Nephron (organoid): ENCODE measurements around the gene TEX2.
"Not testable (repeated sequence)": the region's sequence is repeated elsewhere in the genome, so short reads cannot be mapped to it uniquely, and the experiment has no call there.

Source experiments
- H3K27ac Mint-ChIP-seq, 3 experiments: 2 replicates each; pipeline ENCODE4 v1.8.0; 2020; ENCODE audit warnings: mixed read lengths in 3 of 3, mild to moderate bottlenecking in 2 of 3, moderate library complexity in 1 of 3
- H3K27me3 Mint-ChIP-seq: 2 replicates; pipeline ENCODE4 v1.8.0; 2021; ENCODE audit warnings: low read depth, mild to moderate bottlenecking, moderate library complexity, mixed read lengths
- H3K36me3 Mint-ChIP-seq: 2 replicates; pipeline ENCODE4 v1.8.0; 2020; ENCODE audit warnings: low read depth, mixed read lengths
- H3K4me1 Mint-ChIP-seq: 2 replicates; pipeline ENCODE4 v1.8.0; 2020; ENCODE audit warnings: mixed read lengths
- H3K4me3 Mint-ChIP-seq, 3 experiments: 2 replicates each; pipeline ENCODE4 v1.8.0; 2020; ENCODE audit warnings: mild to moderate bottlenecking in 3 of 3, mixed read lengths in 3 of 3, moderate library complexity in 2 of 3
- H3K9me3 Mint-ChIP-seq: 2 replicates; pipeline ENCODE4 v1.8.0; 2020; ENCODE audit warnings: mixed read lengths
- TF ChIP-seq, protein P1 (sequence below), 3 experiments: fragments of 200-600 bp; sonication (generic); IDR thresholded peaks; one replicate each; pipeline ENCODE4 v1.5.0; 2021; ENCODE audit warnings: antibody characterized with exemption in 3 of 3; ENCODE audit not compliant: unreplicated experiment in 3 of 3

The TEX2 gene

DNA sequence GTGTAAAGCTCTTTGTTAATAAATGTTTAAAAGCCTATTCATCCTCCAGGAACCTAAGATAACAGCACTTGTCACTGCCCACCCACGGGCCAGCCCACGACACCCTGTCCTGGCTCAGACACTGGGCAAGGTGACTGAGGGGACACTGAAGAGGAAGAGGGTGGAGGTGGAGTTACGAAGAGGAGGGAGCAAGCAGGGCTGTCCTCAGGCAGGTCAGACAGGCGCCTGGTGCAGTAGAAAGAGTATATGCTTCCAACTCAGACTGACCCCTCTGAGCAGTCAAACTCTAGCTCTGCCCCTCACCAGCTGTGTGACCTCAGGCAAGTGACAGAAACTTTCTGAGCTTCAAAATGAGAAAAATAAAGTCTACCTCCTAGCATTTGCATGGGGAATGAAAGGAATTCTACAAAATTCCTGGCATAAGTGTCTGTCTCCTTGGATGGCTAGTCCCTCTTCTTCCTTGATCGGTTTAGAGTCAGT is 22.8 kb downstream of the TEX2 start:
- Mint-ChIP-seq H3K27ac (peak overlapping the region; percentile 85 to 94 (median 92)), H3K4me1 (peaks cover 67% of the 10 kb centered on the region), H3K9me3 (no peaks in the 10 kb centered on the region), H3K36me3 (no peaks in the 10 kb centered on the region), H3K4me3 (peak overlapping the region in 2 of 3 experiments; percentile 2 to 21), H3K27me3 (no peaks in the 10 kb centered on the region)
- TF ChIP-seq, protein P1, sequence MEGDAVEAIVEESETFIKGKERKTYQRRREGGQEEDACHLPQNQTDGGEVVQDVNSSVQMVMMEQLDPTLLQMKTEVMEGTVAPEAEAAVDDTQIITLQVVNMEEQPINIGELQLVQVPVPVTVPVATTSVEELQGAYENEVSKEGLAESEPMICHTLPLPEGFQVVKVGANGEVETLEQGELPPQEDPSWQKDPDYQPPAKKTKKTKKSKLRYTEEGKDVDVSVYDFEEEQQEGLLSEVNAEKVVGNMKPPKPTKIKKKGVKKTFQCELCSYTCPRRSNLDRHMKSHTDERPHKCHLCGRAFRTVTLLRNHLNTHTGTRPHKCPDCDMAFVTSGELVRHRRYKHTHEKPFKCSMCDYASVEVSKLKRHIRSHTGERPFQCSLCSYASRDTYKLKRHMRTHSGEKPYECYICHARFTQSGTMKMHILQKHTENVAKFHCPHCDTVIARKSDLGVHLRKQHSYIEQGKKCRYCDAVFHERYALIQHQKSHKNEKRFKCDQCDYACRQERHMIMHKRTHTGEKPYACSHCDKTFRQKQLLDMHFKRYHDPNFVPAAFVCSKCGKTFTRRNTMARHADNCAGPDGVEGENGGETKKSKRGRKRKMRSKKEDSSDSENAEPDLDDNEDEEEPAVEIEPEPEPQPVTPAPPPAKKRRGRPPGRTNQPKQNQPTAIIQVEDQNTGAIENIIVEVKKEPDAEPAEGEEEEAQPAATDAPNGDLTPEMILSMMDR (IDR thresholded peaks at IDR 0.05; ENCODE audit: unreplicated experiment in 3 of 3): peak in 2 of 3 experiments; percentile 12 to 16

DNA sequence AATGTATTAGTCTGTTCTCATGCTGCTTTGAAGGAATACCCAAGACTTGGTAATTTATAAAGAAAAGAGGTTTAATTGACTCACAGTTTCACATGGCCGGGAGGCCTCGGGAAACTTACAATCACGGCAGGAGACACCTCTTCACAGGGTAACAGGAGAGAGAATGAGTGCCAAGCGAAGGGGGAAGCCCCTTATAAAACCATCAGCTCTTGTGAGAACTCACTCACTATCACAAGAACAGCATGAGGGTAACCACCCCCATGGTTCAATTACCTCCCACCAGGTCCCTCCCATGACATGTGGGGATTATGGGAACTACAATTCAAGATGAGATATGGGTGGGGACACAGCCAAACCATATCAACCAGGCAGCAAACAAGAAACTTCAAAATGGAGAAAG is 24.6 kb downstream of the TEX2 start:
- H3K4me1 Mint-ChIP-seq: peaks cover 62% of the 10 kb centered on the region
- H3K4me3 Mint-ChIP-seq, H3K9me3 Mint-ChIP-seq, H3K36me3 Mint-ChIP-seq, H3K27me3 Mint-ChIP-seq: not testable (repeated sequence)
- peak overlapping the region; percentile 27 to 62 (median 59) for H3K27ac Mint-ChIP-seq

DNA sequence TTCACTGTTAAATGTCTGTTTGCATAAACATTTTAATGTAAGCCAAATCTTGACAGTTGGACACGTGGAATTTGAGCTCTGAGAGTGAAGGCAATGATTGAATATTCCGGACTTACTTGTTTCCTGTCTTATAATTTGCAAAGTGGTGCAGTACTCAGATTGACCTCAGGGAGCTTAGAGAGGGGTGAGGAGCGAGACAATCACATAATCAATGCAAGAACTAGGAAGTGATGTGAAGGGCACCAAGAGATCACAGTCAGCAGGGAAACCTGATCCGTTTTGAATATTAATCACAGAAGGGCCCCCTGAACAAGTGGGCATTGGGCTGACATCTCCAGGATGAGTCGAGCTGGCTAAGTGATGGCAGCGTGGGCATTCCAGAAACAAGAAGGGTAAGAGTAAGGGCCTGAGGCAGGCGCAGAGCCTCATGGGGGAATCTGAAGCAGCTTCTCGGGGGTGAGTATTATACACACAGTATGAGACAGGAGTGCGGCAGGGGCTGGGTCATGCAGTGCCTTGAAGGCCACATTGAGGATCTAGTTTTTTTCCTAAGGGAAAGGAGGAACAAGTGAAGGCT is 26.1 kb downstream of the TEX2 start:
- H3K4me3 Mint-ChIP-seq: no peak overlapping the region

DNA sequence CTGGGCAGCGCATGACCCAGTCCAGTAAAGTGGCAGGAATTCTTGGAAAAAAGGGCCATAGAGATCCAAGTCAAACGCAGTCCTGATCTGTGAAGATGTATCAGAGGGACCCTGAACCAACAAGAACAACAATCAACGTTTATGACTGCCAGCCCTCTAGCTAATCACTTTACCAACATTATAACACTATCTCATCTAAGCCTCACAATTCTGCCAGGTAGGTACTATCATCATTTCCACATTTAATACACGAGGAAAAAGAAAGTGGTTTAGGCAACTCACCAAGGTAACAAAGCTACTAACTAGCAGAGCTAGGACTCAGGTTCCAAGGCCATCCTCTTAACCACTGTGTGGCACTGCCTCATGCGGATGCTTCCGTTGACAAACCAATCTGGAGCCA is 28.1 kb downstream of the TEX2 start:
- no peak overlapping the region for H3K27ac Mint-ChIP-seq
- TF ChIP-seq, protein P1 (IDR thresholded peaks at IDR 0.05; ENCODE audit: unreplicated experiment in 3 of 3): no peak
- H3K27me3 Mint-ChIP-seq: no peaks in the 10 kb centered on the region

More for the DNA sequence above, 26.1 kb downstream of the TEX2 start:
- TF ChIP-seq, protein P1 (IDR thresholded peaks at IDR 0.05; ENCODE audit: unreplicated experiment in 3 of 3): peak in 2 of 3 experiments; percentile 35 to 43
- Mint-ChIP-seq H3K27ac (peak overlapping the region; percentile 2 to 18 (median 11)), H3K9me3 (no peaks in the 10 kb centered on the region), H3K36me3 (no peaks in the 10 kb centered on the region), H3K4me1 (peaks cover 61% of the 10 kb centered on the region), H3K27me3 (no peaks in the 10 kb centered on the region)

DNA sequence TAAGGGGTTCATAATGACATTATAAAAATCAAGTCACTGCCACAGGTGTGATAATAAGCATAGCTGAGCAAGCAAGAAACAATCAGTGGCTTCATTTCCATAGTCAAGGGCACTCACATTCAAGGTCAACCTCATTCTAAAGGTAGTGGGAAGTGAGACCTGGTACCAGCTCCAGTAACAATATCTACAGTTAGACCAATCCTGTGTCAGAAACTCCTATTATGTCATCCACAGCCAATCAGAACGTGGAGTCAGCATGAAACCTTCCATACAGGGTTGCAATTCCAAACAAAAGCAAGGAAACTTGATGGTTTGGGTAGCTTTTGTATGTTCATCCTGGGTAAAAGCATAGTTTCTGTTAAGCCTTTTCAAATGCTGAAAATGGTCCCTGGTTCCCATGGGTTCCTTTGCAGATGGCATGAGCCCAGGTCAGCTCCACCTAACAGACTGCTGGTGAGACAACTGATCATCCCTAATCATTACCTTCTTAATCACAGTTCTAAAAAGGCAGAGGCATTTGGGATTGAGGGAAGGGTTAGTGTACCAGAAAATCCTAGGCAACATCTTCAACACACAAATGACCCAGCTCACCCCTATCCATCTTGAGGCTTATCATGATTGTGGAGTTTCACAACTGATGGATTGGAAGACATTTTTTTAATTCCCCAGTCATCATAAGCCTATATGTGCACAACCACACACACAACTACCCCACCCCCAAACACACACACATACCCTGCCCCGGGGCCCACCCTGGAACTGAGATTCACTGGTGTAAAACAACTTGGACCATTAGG is 30.4 kb downstream of the TEX2 start:
- Mint-ChIP-seq H3K4me1 (peaks cover 53% of the 10 kb centered on the region), H3K9me3 (no peaks in the 10 kb centered on the region), H3K27ac (peak overlapping the region in 1 of 3 experiments; percentile 27), H3K4me3 (no peak overlapping the region), H3K36me3 (no peaks in the 10 kb centered on the region), H3K27me3 (no peaks in the 10 kb centered on the region)
- TF ChIP-seq, protein P1 (IDR thresholded peaks at IDR 0.05; ENCODE audit: unreplicated experiment in 3 of 3): no peak

More for the DNA sequence above, 28.1 kb downstream of the TEX2 start:
- Mint-ChIP-seq H3K4me1 (peaks cover 64% of the 10 kb centered on the region), H3K4me3 (no peak overlapping the region), H3K9me3 (no peaks in the 10 kb centered on the region), H3K36me3 (no peaks in the 10 kb centered on the region)

DNA sequence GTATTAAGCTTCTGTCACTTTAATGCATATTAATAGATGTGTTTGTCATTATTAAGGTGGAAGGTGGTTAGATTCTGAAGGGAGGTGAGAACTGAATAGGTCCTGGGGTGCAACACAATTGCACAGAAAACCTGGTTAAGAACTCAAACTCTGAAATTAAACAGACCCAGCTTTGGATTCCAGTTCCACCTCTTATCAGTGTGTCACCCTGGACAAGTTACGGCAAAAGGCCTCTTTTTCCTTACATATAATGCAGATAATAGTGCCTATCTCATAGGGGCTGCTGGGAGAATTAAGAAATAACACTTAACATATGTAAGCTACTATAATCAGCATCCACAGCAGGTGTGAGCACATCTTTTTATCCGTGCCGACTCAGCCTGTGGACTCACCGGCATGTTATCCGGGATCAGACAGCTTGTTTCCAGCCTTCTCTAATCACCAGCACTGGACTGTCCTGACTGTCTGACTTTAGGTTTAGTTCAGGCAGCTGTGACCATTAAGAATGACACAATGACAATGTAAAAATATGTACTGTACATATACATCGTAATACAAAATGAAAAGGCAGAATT is 31.4 kb downstream of the TEX2 start:
- Mint-ChIP-seq H3K27me3 (no peaks in the 10 kb centered on the region), H3K27ac (peak overlapping the region in 1 of 3 experiments; percentile 27), H3K9me3 (no peaks in the 10 kb centered on the region), H3K4me3 (no peak overlapping the region), H3K4me1 (peaks cover 43% of the 10 kb centered on the region), H3K36me3 (no peaks in the 10 kb centered on the region)
- TF ChIP-seq, protein P1 (IDR thresholded peaks at IDR 0.05; ENCODE audit: unreplicated experiment in 3 of 3): no peak
